ENCODE data around the gene TPSB2.
"Not testable (repeated sequence)": the region's sequence is repeated elsewhere in the genome, so short reads cannot be mapped to it uniquely, and the experiment has no call there.

The TPSB2 gene

GRCh38 chr16:1231301-1231700 lies 1.3 kb upstream of the TPSB2 start:
- H3K9me3 Mint-ChIP-seq; H3K27ac Mint-ChIP-seq; H3K27me3 Mint-ChIP-seq (ENCODE audit: low read depth); H3K36me3 Mint-ChIP-seq (ENCODE audit: low read depth); H3K4me1 Mint-ChIP-seq; H3K4me3 Mint-ChIP-seq: not testable (repeated sequence)

GRCh38 chr16:1230471-1231212 lies 658 bp upstream of the TPSB2 start:
- H3K4me1 Mint-ChIP-seq; H3K4me3 Mint-ChIP-seq; H3K27ac Mint-ChIP-seq; H3K27me3 Mint-ChIP-seq (ENCODE audit: low read depth); H3K36me3 Mint-ChIP-seq (ENCODE audit: low read depth); H3K9me3 Mint-ChIP-seq: not testable (repeated sequence)

GRCh38 chr16:1229476-1229875 lies 508 bp downstream of the TPSB2 start:
- not testable (repeated sequence) for H3K9me3 Mint-ChIP-seq; H3K27me3 Mint-ChIP-seq (ENCODE audit: low read depth); H3K36me3 Mint-ChIP-seq (ENCODE audit: low read depth); H3K27ac Mint-ChIP-seq; H3K4me1 Mint-ChIP-seq; H3K4me3 Mint-ChIP-seq

GRCh38 chr16:1228227-1228626 lies 1.8 kb downstream of the TPSB2 start:
- not testable (repeated sequence) for H3K27me3 Mint-ChIP-seq (ENCODE audit: low read depth); H3K36me3 Mint-ChIP-seq (ENCODE audit: low read depth); H3K4me1 Mint-ChIP-seq; H3K9me3 Mint-ChIP-seq; H3K4me3 Mint-ChIP-seq; H3K27ac Mint-ChIP-seq

GRCh38 chr16:1226692-1227091 lies 3.3 kb downstream of the TPSB2 start:
- not testable (repeated sequence) for H3K27ac Mint-ChIP-seq; H3K9me3 Mint-ChIP-seq; H3K36me3 Mint-ChIP-seq (ENCODE audit: low read depth); H3K4me1 Mint-ChIP-seq; H3K27me3 Mint-ChIP-seq (ENCODE audit: low read depth); H3K4me3 Mint-ChIP-seq

- not testable (repeated sequence) for H3K27ac Mint-ChIP-seq; H3K27me3 Mint-ChIP-seq (ENCODE audit: low read depth); H3K36me3 Mint-ChIP-seq (ENCODE audit: low read depth); H3K4me1 Mint-ChIP-seq; H3K9me3 Mint-ChIP-seq; H3K4me3 Mint-ChIP-seq
These were observed 4.2 kb downstream of the TPSB2 start for GRCh38 chr16:1225728-1226311.

- H3K27me3 Mint-ChIP-seq (ENCODE audit: low read depth), result peaks cover 7% of the 10 kb centered on the region
- no peak for TF ChIP-seq CTCF (IDR thresholded peaks at IDR 0.05; ENCODE audit: unreplicated experiment in 3 of 3)
- H3K27ac Mint-ChIP-seq, result no peak within 1 kb of the TSS
- peaks cover 5% of the 10 kb centered on the region for H3K4me1 Mint-ChIP-seq
- no peaks in the 10 kb centered on the region for H3K9me3 Mint-ChIP-seq
- peaks cover 9% of the 10 kb centered on the region for H3K36me3 Mint-ChIP-seq (ENCODE audit: low read depth)
- no peak within 1 kb of the TSS for H3K4me3 Mint-ChIP-seq
These were observed 4.9 kb downstream of the TPSB2 start, which contains the start of gene TPSG1 for GRCh38 chr16:1225051-1225451. Gene TPSG1 (minus strand): TSS chr16:1225268. CDS start chr16:1225252, 16 bp downstream.

GRCh38 chr16:1224558-1224957 lies 5.4 kb downstream of the TPSB2 start:
- Mint-ChIP-seq H3K27ac (no peak overlapping the region), H3K27me3 (ENCODE audit: low read depth) (peaks cover 7% of the 10 kb centered on the region), H3K9me3 (no peaks in the 10 kb centered on the region), H3K4me1 (peaks cover 5% of the 10 kb centered on the region), H3K36me3 (ENCODE audit: low read depth) (peaks cover 9% of the 10 kb centered on the region), H3K4me3 (no peak overlapping the region)
- TF ChIP-seq CTCF (IDR thresholded peaks at IDR 0.05; ENCODE audit: unreplicated experiment in 3 of 3), result no peak

GRCh38 chr16:1223355-1224214 lies 6.4 kb downstream of the TPSB2 start:
- Mint-ChIP-seq H3K4me1 (peaks cover 5% of the 10 kb centered on the region), H3K4me3 (no peak overlapping the region), H3K27ac (no peak overlapping the region), H3K9me3 (no peaks in the 10 kb centered on the region), H3K36me3 (ENCODE audit: low read depth) (peaks cover 9% of the 10 kb centered on the region), H3K27me3 (ENCODE audit: low read depth) (peaks cover 7% of the 10 kb centered on the region)
- no peak for TF ChIP-seq CTCF (IDR thresholded peaks at IDR 0.05; ENCODE audit: unreplicated experiment in 3 of 3)
